LNCAP (cell line): Measurements from ENCODE around the gene SYCE1.

Experiments
- CTCF ChIP-seq: fragments of 450-650 bp; IDR thresholded peaks from 2 replicates; pipeline ENCODE4 v1.5.1; 2017; ENCODE audit warnings: mild to moderate bottlenecking

Gene SYCE1

GRCh38 chr10:133509700-133510099 lies 55.7 kb downstream of the SYCE1 start:
- TF ChIP-seq CTCF: no peak
